Progenitor cell of endocrine pancreas (in vitro differentiated cells): Measurements from ENCODE around the gene PEA15. TPM values are rescaled to one million over a fixed set of nuclear protein-coding genes. Genes with fewer than 3 reads are reported as not detected.

Experiments
- DNase-seq: peaks from one replicate; pipeline ENCODE4 v3.0.0; 2021; ENCODE audit warnings: low spot score; ENCODE audit not compliant: unreplicated experiment
- H3K27ac Mint-ChIP-seq: 2 replicates; pipeline ENCODE4 v1.8.0; 2021; ENCODE audit warnings: mild to moderate bottlenecking, moderate library complexity, mixed read lengths
- H3K27me3 Mint-ChIP-seq: 2 replicates; pipeline ENCODE4 v1.8.0; 2021; ENCODE audit warnings: mixed read lengths
- H3K36me3 Mint-ChIP-seq: 2 replicates; pipeline ENCODE4 v1.8.0; 2022; ENCODE audit warnings: mixed read lengths; ENCODE audit not compliant: insufficient read depth
- H3K4me1 Mint-ChIP-seq: 2 replicates; pipeline ENCODE4 v1.8.0; 2021; ENCODE audit warnings: low read depth, mixed read lengths
- H3K4me3 Mint-ChIP-seq: 2 replicates; pipeline ENCODE4 v1.8.0; 2021; ENCODE audit warnings: low read depth, mild to moderate bottlenecking, moderate library complexity, mixed read lengths
- H3K9me3 Mint-ChIP-seq: 2 replicates; pipeline ENCODE4 v1.8.0; 2021; ENCODE audit warnings: low read depth, mixed read lengths
- CTCF ChIP-seq: fragments of 200-600 bp; sonication (generic); IDR thresholded peaks from one replicate; pipeline ENCODE4 v1.5.0; 2021; ENCODE audit warnings: antibody characterized with exemption, mild to moderate bottlenecking; ENCODE audit not compliant: unreplicated experiment
- total RNA-seq: library from RNA; stranded (reverse); gene quantifications from 2 replicates; pipeline ENCODE4 v1.2.1, GENCODE V29; 2021

PEA15 gene
- total RNA-seq, 1 donor from 2014 or later, result 37.6 TPM

GRCh38 chr1:160166166-160166868 lies 38.9 kb upstream of the PEA15 start:
- H3K9me3 Mint-ChIP-seq, result no peaks in the 10 kb centered on the region
- peaks cover 26% of the 10 kb centered on the region for H3K27me3 Mint-ChIP-seq
- no peak for TF ChIP-seq CTCF
- no peak overlapping the region for H3K27ac Mint-ChIP-seq
- H3K4me1 Mint-ChIP-seq, result peaks cover 3% of the 10 kb centered on the region
- H3K36me3 Mint-ChIP-seq, result no peaks in the 10 kb centered on the region
- no peak overlapping the region for H3K4me3 Mint-ChIP-seq
- DNase-seq, result no peak

GRCh38 chr1:160167056-160167455 lies 38.1 kb upstream of the PEA15 start:
- Mint-ChIP-seq H3K27ac (no peak overlapping the region), H3K4me1 (peaks cover 3% of the 10 kb centered on the region), H3K36me3 (no peaks in the 10 kb centered on the region), H3K27me3 (peaks cover 31% of the 10 kb centered on the region), H3K9me3 (no peaks in the 10 kb centered on the region), H3K4me3 (no peak overlapping the region)
- DNase-seq, result no peak
- no peak for TF ChIP-seq CTCF

DNA sequence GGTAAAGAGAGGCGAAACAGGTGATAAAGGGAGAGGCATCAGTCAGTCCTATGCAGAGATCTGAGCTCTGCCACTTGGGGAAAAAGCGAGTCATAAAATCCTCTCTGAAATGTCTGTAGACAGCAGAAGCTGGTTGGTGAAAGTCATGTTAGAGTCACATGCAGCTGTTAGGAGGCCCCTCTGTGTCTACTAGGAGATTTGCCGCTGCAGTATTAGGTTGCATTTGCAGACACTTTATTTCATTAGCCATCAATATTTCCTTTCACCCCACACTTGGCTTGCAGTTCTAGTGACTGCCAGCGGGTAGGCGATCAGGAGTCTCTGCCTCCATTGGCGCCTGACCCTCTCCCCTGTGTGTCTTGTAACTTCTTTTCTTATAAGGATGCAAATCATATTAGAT lies 37.6 kb upstream of the PEA15 start:
- peaks cover 3% of the 10 kb centered on the region for H3K4me1 Mint-ChIP-seq
- TF ChIP-seq CTCF, result peak; percentile 9
- no peaks in the 10 kb centered on the region for H3K36me3 Mint-ChIP-seq
- H3K27me3 Mint-ChIP-seq, result peaks cover 35% of the 10 kb centered on the region
- no peak overlapping the region for H3K4me3 Mint-ChIP-seq
- H3K27ac Mint-ChIP-seq, result no peak overlapping the region
- no peaks in the 10 kb centered on the region for H3K9me3 Mint-ChIP-seq
- no peak for DNase-seq

DNA sequence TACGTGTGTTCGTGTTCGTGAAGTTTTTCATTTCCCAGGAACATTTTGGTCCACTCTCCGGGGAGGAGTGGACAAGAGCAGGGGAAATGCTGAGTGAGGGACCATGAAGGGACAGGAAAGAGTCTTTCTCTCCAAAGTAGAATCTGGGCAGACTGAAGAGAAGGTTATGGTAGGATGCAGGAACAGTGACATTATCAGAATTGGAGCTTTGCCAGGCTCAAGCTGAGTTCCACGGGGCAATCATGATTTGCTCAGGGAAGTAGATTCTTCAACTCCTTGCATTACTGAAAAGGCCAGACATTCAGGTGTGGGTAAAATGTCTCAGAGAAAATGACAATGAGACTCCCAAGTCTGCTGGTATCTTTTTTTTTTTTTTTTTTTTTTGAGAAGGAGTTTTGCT lies 37.2 kb upstream of the PEA15 start:
- no peaks in the 10 kb centered on the region for H3K36me3 Mint-ChIP-seq
- H3K4me1 Mint-ChIP-seq, result peaks cover 3% of the 10 kb centered on the region
- no peak overlapping the region for H3K27ac Mint-ChIP-seq
- no peak for DNase-seq
- no peak overlapping the region for H3K4me3 Mint-ChIP-seq
- H3K9me3 Mint-ChIP-seq, result no peaks in the 10 kb centered on the region
- peaks cover 39% of the 10 kb centered on the region for H3K27me3 Mint-ChIP-seq
- no peak for TF ChIP-seq CTCF

DNA sequence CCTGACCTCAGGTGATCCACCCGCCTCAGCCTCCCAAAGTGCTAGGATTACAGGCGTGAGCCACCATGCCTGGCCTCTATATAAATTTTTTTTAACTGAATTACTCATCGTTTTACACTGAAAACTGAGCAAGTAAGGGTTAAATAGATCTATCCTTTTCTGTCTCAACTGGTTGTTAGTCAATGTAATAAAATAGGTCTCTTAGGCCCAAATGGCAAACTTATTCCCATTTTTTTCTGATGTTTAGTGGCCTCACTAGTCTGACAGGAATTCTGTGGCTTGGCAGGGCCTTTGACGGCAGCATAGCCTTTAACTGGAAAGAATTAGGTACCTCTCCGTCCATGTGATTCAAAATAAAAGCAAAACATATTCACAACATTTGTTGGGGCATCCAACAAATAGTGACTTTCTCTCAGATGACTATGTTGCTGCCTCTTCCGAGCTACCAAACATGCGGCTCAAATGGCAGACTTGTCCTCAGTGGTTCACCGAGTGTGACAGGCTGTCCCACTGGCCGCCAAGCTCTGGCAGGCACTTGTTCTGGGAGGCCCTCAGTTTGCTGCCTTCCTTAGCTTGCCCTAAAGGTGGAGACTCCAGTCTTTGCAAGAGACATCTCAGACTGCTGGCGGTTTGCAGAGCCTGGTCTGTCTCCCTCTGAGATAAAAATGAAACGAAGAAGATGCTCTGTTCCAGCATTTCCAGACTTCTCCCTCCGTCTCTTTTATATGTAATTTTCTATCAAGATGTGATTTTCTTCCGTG lies 36.4 kb upstream of the PEA15 start:
- Mint-ChIP-seq H3K36me3 (no peaks in the 10 kb centered on the region), H3K4me3 (no peak overlapping the region), H3K27me3 (peaks cover 45% of the 10 kb centered on the region), H3K27ac (no peak overlapping the region), H3K4me1 (peaks cover 3% of the 10 kb centered on the region), H3K9me3 (no peaks in the 10 kb centered on the region)
- no peak for DNase-seq
- no peak for TF ChIP-seq CTCF
